Neural cell (in vitro differentiated cells): ENCODE data around the gene ZNF182.

Experiments used
- EP300 ChIP-seq: fragments of 450-650 bp; conservative IDR thresholded peaks from 2 replicates; pipeline ENCODE4 v1.6.1; 2014; ENCODE audit warnings: antibody characterized with exemption, mild to moderate bottlenecking, moderate library complexity; ENCODE audit not compliant: poor library complexity, severe bottlenecking
- POLR2AphosphoS5 ChIP-seq: IDR thresholded peaks from 2 replicates; pipeline ENCODE4 v1.6.1; 2012
- RAD21 ChIP-seq: fragments of 450-650 bp; conservative IDR thresholded peaks from 2 replicates; pipeline ENCODE4 v1.6.1; 2014; ENCODE audit warnings: antibody characterized with exemption, mild to moderate bottlenecking, moderate library complexity
- REST ChIP-seq: IDR thresholded peaks from 2 replicates; pipeline ENCODE4 v1.6.1; 2012; ENCODE audit warnings: borderline replicate concordance
- TAF1 ChIP-seq: IDR thresholded peaks from 2 replicates; pipeline ENCODE4 v1.6.1; 2012; ENCODE audit warnings: low read depth
- TF ChIP-seq, protein P1 (sequence below): fragments of 450-650 bp; IDR thresholded peaks from 2 replicates; pipeline ENCODE4 v1.5.1; 2014; ENCODE audit warnings: antibody characterized with exemption, mild to moderate bottlenecking, moderate library complexity; ENCODE audit not compliant: poor library complexity, severe bottlenecking

- no peak for TF ChIP-seq POLR2AphosphoS5
- TF ChIP-seq, protein P1, sequence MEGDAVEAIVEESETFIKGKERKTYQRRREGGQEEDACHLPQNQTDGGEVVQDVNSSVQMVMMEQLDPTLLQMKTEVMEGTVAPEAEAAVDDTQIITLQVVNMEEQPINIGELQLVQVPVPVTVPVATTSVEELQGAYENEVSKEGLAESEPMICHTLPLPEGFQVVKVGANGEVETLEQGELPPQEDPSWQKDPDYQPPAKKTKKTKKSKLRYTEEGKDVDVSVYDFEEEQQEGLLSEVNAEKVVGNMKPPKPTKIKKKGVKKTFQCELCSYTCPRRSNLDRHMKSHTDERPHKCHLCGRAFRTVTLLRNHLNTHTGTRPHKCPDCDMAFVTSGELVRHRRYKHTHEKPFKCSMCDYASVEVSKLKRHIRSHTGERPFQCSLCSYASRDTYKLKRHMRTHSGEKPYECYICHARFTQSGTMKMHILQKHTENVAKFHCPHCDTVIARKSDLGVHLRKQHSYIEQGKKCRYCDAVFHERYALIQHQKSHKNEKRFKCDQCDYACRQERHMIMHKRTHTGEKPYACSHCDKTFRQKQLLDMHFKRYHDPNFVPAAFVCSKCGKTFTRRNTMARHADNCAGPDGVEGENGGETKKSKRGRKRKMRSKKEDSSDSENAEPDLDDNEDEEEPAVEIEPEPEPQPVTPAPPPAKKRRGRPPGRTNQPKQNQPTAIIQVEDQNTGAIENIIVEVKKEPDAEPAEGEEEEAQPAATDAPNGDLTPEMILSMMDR: no peak
- TF ChIP-seq EP300: no peak
- TF ChIP-seq TAF1: no peak
- TF ChIP-seq RAD21: no peak
- no peak for TF ChIP-seq REST
Measured at GRCh38 chrX:47973235-47973634, 30.6 kb downstream of the ZNF182 start.
